ENCODE measurements around the gene BTN1A1. TPM values are rescaled to one million over a fixed set of nuclear protein-coding genes. Genes with fewer than 3 reads are reported as not detected.

Gene BTN1A1
- total RNA-seq, 1 experiment from 2014 or later, result 0.15 TPM

DNA sequence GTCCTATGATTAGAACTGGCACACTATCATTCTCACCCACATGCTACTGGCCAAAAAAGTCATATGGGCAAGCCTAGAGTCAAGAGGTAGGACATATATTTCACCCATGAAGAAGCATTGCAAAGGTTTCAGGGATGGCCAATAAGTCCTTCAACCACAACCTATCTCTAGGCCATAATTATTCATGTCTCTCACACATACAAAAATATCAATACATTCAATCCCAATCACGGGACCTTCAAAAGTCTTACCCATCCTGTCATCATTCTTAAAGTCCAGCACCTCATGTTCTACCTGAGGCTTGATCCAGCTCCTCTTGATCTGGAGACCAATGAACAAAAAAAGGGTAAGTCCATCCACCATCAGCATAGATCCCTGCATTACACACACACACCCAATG lies 12.6 kb upstream of the BTN1A1 start (continued):
- no peak for TF ChIP-seq ZNF396 (CRISPR knock-in tag; IDR thresholded peaks at IDR 0.05; ENCODE audit: borderline replicate concordance)
- TF ChIP-seq, protein P1, sequence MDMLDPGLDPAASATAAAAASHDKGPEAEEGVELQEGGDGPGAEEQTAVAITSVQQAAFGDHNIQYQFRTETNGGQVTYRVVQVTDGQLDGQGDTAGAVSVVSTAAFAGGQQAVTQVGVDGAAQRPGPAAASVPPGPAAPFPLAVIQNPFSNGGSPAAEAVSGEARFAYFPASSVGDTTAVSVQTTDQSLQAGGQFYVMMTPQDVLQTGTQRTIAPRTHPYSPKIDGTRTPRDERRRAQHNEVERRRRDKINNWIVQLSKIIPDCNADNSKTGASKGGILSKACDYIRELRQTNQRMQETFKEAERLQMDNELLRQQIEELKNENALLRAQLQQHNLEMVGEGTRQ (CRISPR knock-in tag; IDR thresholded peaks at IDR 0.05), result no peak
- TF ChIP-seq RELA (CRISPR knock-in tag; IDR thresholded peaks at IDR 0.05; ENCODE audit: borderline replicate concordance), result no peak
- TF ChIP-seq, protein P2, sequence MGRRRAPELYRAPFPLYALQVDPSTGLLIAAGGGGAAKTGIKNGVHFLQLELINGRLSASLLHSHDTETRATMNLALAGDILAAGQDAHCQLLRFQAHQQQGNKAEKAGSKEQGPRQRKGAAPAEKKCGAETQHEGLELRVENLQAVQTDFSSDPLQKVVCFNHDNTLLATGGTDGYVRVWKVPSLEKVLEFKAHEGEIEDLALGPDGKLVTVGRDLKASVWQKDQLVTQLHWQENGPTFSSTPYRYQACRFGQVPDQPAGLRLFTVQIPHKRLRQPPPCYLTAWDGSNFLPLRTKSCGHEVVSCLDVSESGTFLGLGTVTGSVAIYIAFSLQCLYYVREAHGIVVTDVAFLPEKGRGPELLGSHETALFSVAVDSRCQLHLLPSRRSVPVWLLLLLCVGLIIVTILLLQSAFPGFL (CRISPR knock-in tag; IDR thresholded peaks at IDR 0.05; ENCODE audit: borderline replicate concordance), result no peak

DNA sequence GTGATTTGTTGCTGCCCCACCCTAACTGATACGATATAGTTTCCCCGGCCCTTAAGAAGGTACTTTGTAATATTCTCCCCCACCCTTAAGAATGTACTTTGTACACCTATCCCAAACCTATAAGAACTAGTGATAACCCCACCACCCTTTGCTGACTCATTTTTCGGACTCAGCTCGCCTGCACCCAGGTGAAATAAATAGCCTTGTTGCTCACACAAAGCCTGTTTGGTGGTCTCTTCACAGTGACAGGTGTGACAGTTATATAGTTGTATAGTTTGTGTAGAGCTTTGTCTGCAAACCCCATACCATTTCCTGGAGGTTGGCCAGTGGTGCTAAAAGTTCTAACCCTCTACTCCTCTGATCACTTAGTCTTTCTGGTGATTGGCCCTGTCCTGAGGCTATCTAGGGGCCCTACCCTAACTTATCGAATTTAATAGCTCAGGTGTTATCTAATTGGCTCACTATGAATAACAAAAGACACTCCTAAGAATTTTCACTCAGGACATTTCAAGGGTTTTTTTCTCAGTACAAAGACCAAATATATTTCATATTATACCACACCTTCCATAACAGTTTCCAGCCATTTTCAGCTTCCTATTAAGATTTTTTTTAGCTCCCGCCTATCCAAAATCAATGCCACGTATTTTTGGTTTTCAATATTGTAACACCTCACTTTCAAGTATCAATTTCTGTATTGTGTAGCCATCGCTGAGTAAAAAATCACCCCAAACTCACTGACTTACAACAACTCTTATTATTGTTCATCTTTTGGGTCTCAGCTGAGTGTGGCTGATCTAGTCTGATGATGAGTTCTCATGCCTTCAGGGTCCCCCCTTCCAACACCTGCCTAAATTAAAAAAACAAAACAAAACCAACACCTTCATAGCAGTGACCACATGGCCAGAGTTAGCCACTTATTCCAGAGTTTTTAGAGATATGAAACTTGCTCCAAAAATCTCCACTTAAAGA lies 9.8 kb upstream of the BTN1A1 start:
- H3K9me3 Mint-ChIP-seq, result no peaks in the 10 kb centered on the region; the same call in 1 of the 2 replicates
- H3K27me3 Mint-ChIP-seq (ENCODE audit: low read depth), result peaks cover 3% of the 10 kb centered on the region
- POLR2A ChIA-PET, result no interaction called here
- no peak overlapping the region for H3K27ac Mint-ChIP-seq
- CTCF ChIA-PET, result no interaction called here
- DNase-seq (ENCODE audit: low spot score) (no peak), ATAC-seq (no peak)
- no peak overlapping the region for H3K4me3 Mint-ChIP-seq
- TF ChIP-seq, protein P3, sequence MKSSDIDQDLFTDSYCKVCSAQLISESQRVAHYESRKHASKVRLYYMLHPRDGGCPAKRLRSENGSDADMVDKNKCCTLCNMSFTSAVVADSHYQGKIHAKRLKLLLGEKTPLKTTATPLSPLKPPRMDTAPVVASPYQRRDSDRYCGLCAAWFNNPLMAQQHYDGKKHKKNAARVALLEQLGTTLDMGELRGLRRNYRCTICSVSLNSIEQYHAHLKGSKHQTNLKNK (CRISPR knock-in tag; IDR thresholded peaks at IDR 0.05), result no peak
- TF ChIP-seq GABPB1 (CRISPR knock-in tag; IDR thresholded peaks at IDR 0.05) (no peak), RORB (CRISPR knock-in tag; IDR thresholded peaks at IDR 0.05) (no peak), TCF7 (CRISPR knock-in tag; IDR thresholded peaks at IDR 0.05; ENCODE audit: low read depth) (no peak), MYBL2 (CRISPR knock-in tag; IDR thresholded peaks at IDR 0.05) (no peak), CREM (CRISPR knock-in tag; IDR thresholded peaks at IDR 0.05) (no peak), GRHL2 (CRISPR knock-in tag; IDR thresholded peaks at IDR 0.05; ENCODE audit: insufficient replicate concordance, severe bottlenecking) (no peak), ELF4 (CRISPR knock-in tag; IDR thresholded peaks at IDR 0.05; ENCODE audit: low read depth) (no peak), GTF2I (CRISPR knock-in tag; conservative IDR thresholded peaks at IDR 0.05) (no peak)
- TF ChIP-seq, protein P4, sequence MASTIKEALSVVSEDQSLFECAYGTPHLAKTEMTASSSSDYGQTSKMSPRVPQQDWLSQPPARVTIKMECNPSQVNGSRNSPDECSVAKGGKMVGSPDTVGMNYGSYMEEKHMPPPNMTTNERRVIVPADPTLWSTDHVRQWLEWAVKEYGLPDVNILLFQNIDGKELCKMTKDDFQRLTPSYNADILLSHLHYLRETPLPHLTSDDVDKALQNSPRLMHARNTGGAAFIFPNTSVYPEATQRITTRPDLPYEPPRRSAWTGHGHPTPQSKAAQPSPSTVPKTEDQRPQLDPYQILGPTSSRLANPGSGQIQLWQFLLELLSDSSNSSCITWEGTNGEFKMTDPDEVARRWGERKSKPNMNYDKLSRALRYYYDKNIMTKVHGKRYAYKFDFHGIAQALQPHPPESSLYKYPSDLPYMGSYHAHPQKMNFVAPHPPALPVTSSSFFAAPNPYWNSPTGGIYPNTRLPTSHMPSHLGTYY (CRISPR knock-in tag; IDR thresholded peaks at IDR 0.05), result no peak
- TF ChIP-seq, protein P5, sequence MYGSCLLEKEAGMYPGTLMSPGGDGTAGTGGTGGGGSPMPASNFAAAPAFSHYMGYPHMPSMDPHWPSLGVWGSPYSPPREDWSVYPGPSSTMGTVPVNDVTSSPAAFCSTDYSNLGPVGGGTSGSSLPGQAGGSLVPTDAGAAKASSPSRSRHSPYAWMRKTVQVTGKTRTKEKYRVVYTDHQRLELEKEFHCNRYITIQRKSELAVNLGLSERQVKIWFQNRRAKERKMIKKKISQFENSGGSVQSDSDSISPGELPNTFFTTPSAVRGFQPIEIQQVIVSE (CRISPR knock-in tag; IDR thresholded peaks at IDR 0.05; ENCODE audit: borderline replicate concordance), result no peak
- TF ChIP-seq, protein P6, sequence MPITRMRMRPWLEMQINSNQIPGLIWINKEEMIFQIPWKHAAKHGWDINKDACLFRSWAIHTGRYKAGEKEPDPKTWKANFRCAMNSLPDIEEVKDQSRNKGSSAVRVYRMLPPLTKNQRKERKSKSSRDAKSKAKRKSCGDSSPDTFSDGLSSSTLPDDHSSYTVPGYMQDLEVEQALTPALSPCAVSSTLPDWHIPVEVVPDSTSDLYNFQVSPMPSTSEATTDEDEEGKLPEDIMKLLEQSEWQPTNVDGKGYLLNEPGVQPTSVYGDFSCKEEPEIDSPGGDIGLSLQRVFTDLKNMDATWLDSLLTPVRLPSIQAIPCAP (CRISPR knock-in tag; IDR thresholded peaks at IDR 0.05), result no peak
- TF ChIP-seq, protein P7, sequence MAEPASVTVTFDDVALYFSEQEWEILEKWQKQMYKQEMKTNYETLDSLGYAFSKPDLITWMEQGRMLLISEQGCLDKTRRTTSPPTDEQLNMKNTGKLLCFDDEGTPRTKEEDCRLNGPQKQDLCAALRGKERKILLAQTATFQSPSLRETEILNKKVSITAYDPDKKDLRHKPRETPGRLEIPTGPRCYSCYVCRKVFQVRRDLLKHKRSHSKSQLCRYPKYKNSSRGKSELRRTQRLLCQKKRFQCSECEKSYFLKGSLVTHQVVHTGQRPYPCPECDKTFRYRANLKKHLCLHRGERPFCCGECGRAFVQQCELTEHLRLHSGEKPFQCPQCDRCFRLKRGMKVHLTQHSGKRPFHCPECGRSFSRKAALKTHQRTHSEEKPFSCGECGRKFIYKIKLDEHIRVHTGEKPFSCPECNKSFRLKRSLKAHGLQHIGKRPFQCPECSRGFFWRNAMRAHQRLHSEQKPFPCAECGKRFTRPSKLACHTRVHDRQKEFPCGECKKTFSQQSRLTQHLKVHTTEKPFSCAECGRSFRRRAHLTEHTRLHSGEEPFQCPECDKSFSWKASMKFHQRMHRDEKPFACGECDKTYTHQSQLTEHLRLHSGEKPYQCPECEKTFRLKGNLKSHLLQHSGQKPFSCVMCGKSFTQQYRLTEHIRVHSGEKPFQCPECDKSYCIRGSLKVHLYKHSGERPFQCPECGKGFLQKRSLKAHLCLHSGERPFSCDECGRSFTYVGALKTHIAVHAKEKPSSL (CRISPR knock-in tag; conservative IDR thresholded peaks at IDR 0.05), result no peak
- TF ChIP-seq, protein P8, sequence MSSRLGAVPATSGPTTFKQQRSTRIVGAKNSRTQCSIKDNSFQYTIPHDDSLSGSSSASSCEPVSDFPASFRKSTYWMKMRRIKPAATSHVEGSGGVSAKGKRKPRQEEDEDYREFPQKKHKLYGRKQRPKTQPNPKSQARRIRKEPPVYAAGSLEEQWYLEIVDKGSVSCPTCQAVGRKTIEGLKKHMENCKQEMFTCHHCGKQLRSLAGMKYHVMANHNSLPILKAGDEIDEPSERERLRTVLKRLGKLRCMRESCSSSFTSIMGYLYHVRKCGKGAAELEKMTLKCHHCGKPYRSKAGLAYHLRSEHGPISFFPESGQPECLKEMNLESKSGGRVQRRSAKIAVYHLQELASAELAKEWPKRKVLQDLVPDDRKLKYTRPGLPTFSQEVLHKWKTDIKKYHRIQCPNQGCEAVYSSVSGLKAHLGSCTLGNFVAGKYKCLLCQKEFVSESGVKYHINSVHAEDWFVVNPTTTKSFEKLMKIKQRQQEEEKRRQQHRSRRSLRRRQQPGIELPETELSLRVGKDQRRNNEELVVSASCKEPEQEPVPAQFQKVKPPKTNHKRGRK (CRISPR knock-in tag; IDR thresholded peaks at IDR 0.05; ENCODE audit: borderline replicate concordance), result no peak
- TF ChIP-seq, protein P9, sequence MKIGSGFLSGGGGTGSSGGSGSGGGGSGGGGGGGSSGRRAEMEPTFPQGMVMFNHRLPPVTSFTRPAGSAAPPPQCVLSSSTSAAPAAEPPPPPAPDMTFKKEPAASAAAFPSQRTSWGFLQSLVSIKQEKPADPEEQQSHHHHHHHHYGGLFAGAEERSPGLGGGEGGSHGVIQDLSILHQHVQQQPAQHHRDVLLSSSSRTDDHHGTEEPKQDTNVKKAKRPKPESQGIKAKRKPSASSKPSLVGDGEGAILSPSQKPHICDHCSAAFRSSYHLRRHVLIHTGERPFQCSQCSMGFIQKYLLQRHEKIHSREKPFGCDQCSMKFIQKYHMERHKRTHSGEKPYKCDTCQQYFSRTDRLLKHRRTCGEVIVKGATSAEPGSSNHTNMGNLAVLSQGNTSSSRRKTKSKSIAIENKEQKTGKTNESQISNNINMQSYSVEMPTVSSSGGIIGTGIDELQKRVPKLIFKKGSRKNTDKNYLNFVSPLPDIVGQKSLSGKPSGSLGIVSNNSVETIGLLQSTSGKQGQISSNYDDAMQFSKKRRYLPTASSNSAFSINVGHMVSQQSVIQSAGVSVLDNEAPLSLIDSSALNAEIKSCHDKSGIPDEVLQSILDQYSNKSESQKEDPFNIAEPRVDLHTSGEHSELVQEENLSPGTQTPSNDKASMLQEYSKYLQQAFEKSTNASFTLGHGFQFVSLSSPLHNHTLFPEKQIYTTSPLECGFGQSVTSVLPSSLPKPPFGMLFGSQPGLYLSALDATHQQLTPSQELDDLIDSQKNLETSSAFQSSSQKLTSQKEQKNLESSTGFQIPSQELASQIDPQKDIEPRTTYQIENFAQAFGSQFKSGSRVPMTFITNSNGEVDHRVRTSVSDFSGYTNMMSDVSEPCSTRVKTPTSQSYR (CRISPR knock-in tag; IDR thresholded peaks at IDR 0.05), result no peak
- H3K4me1 Mint-ChIP-seq, result no peaks in the 10 kb centered on the region
- no peaks in the 10 kb centered on the region for H3K36me3 Mint-ChIP-seq

Data from WTC11 (cell line).